ENCODE measurements around the gene GARNL3. TPM values are rescaled to one million over a fixed set of nuclear protein-coding genes. Genes with fewer than 3 reads are reported as not detected.

Gene GARNL3
- total and polyA plus RNA-seq, 2 of the 13 experiments (the other 11 are each of a cell fraction or from before 2014, with no cell fraction given) = 3.9 to 11.0 TPM

DNA sequence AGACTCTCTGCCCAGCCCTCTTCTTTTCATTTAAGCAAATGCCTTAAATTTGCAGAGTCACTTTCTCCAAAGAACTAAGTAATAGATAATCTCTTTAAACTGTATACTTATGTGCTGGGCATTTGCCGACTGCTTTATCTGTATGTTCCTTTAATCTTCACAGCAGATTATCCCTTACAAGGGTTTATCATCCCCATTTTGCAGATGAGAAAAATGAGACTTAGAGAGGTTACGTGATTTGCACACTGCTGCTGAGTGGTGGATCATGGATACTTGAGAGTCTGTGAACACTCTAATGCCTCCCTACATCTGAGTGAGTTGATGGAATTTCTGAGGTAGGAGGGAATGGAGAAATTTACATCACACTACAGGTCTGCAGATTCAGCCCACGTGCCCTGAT lies 163.8 kb downstream of the GARNL3 start:
- Histone ChIP-seq H4K20me1 (ENCODE audit: insufficient read depth, low read length) (no peaks in the 10 kb centered on the region), H3K36me3 (replicated peaks in 1 of 2; ENCODE audit: control insufficient read depth in 1 of 2, insufficient read depth in 2 of 2, low read length in 2 of 2) (peaks cover 12 to 23% of the 10 kb centered on the region in 2 experiments; a peak in 4 of 5 replicates), H3K4me1 (ENCODE audit: insufficient read depth, low read length) (peaks cover 17% of the 10 kb centered on the region; the same call in 1 of the 2 replicates), H3K27ac (ENCODE audit: extremely low read length, insufficient read depth, low read length) (no peak overlapping the region), H3K79me2 (ENCODE audit: insufficient read depth, low read length) (peaks cover 38% of the 10 kb centered on the region), H2AFZ (ENCODE audit: low read length) (no peak overlapping the region), H3K9me3 (ENCODE audit: low read length) (no peaks in the 10 kb centered on the region), H3K4me3 (replicated peaks in 1 of 3; ENCODE audit: insufficient read depth in 1 of 3, low read depth in 2 of 3, low read length in 3 of 3) (no peak overlapping the region), H3K27me3 (ENCODE audit: control insufficient read depth in 1 of 2, insufficient read depth in 2 of 2, low read length in 2 of 2) (no peaks in the 10 kb centered on the region; a peak in 1 of 5 replicates), H3K9ac (ENCODE audit: insufficient read depth, low read depth, low read length) (no peak overlapping the region), H3K4me2 (ENCODE audit: low read depth, low read length) (no peak overlapping the region)
- no peak for ATAC-seq
- TF ChIP-seq, protein P1, sequence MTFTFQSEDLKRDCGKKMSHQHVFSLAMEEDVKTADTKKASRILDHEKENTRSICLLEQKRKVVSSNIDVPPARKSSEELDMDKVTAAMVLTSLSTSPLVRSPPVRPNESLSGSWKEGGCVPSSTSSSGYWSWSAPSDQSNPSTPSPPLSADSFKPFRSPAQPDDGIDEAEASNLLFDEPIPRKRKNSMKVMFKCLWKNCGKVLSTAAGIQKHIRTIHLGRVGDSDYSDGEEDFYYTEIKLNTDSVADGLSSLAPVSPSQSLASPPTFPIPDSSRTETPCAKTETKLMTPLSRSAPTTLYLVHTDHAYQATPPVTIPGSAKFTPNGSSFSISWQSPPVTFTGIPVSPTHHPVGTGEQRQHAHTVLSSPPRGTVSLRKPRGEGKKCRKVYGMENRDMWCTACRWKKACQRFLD (CRISPR knock-in tag; IDR thresholded peaks at IDR 0.05; ENCODE audit: borderline replicate concordance) = no peak
- TF ChIP-seq NKX3-1 (CRISPR knock-in tag; IDR thresholded peaks at IDR 0.05) (no peak), PHF20 (CRISPR knock-in tag; IDR thresholded peaks at IDR 0.05) (no peak)
- TF ChIP-seq, protein P2, sequence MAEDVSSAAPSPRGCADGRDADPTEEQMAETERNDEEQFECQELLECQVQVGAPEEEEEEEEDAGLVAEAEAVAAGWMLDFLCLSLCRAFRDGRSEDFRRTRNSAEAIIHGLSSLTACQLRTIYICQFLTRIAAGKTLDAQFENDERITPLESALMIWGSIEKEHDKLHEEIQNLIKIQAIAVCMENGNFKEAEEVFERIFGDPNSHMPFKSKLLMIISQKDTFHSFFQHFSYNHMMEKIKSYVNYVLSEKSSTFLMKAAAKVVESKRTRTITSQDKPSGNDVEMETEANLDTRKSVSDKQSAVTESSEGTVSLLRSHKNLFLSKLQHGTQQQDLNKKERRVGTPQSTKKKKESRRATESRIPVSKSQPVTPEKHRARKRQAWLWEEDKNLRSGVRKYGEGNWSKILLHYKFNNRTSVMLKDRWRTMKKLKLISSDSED (CRISPR knock-in tag; IDR thresholded peaks at IDR 0.05) = no peak
- TF ChIP-seq, protein P3, sequence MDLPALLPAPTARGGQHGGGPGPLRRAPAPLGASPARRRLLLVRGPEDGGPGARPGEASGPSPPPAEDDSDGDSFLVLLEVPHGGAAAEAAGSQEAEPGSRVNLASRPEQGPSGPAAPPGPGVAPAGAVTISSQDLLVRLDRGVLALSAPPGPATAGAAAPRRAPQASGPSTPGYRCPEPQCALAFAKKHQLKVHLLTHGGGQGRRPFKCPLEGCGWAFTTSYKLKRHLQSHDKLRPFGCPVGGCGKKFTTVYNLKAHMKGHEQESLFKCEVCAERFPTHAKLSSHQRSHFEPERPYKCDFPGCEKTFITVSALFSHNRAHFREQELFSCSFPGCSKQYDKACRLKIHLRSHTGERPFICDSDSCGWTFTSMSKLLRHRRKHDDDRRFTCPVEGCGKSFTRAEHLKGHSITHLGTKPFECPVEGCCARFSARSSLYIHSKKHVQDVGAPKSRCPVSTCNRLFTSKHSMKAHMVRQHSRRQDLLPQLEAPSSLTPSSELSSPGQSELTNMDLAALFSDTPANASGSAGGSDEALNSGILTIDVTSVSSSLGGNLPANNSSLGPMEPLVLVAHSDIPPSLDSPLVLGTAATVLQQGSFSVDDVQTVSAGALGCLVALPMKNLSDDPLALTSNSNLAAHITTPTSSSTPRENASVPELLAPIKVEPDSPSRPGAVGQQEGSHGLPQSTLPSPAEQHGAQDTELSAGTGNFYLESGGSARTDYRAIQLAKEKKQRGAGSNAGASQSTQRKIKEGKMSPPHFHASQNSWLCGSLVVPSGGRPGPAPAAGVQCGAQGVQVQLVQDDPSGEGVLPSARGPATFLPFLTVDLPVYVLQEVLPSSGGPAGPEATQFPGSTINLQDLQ (CRISPR knock-in tag; IDR thresholded peaks at IDR 0.05) = no peak
- in situ Hi-C loops (cut with HindIII; ENCODE audit: extremely low pct_ligation_motif_present, low pct_unique_long_range_greater_than_20kb) (no loop called here), intact Hi-C loops (cut with micrococcal nuclease; ENCODE audit: unreplicated experiment) (no loop called here)
- CTCF ChIA-PET (ENCODE audit: low intra/inter-chr PET ratio, low total read pairs) = no interaction called here
- POLR2A ChIA-PET = no interaction called here
- no TSS peak for BruUV-seq (replicated peaks)
- DNase-seq (ENCODE audit: low spot score) = no peak
- 100% methylated on average over 3 of the region's 3 CpGs for WGBS (ENCODE audit: low lambda C conversion rate)
- FAIRE-seq = no peak
